Endodermal cell (in vitro differentiated cells): ENCODE data around the gene OTOG. TPM values are rescaled to one million over a fixed set of nuclear protein-coding genes. Genes with fewer than 3 reads are reported as not detected.

Experiments used
- DNase-seq: peaks from one replicate; pipeline ENCODE4 v3.0.0-alpha.2; 2017
- H3K27ac ChIP-seq: 2 replicates; pipeline ENCODE4 v1.5.1; 2013; ENCODE audit warnings: mild to moderate bottlenecking, low read depth, low read length, moderate library complexity
- H3K27me3 ChIP-seq: 2 replicates; pipeline ENCODE4 v1.6.1; 2013; ENCODE audit warnings: mild to moderate bottlenecking, low read length, moderate library complexity; ENCODE audit not compliant: insufficient read depth, control insufficient read depth, poor library complexity, severe bottlenecking
- H3K36me3 ChIP-seq: 2 replicates; pipeline ENCODE4 v1.7.0; 2013; ENCODE audit warnings: mild to moderate bottlenecking, low read length, moderate library complexity; ENCODE audit not compliant: control insufficient read depth, insufficient read depth
- H3K4me1 ChIP-seq: one replicate; pipeline ENCODE4 v1.7.0; 2013; ENCODE audit warnings: low read length; ENCODE audit not compliant: control insufficient read depth, insufficient read depth
- H3K4me3 ChIP-seq: 2 replicates; pipeline ENCODE4 v1.5.1; 2013; ENCODE audit warnings: mild to moderate bottlenecking, low read length, moderate library complexity
- H3K9ac ChIP-seq: 2 replicates; pipeline ENCODE4 v1.6.1; 2013; ENCODE audit warnings: mild to moderate bottlenecking, low read length, moderate library complexity; ENCODE audit not compliant: poor library complexity, severe bottlenecking; ENCODE audit errors: extremely low read depth
- H3K9me3 ChIP-seq: 2 replicates; pipeline ENCODE4 v1.6.1; 2013; ENCODE audit warnings: mild to moderate bottlenecking, low read length, moderate library complexity; ENCODE audit not compliant: control insufficient read depth
- H3K27ac Mint-ChIP-seq: 2 replicates; pipeline ENCODE4 v1.8.0; 2020; ENCODE audit warnings: mixed read lengths
- H3K27me3 Mint-ChIP-seq: 2 replicates; pipeline ENCODE4 v1.8.0; 2021; ENCODE audit warnings: mild to moderate bottlenecking, mixed read lengths; ENCODE audit not compliant: insufficient read depth
- H3K36me3 Mint-ChIP-seq: 2 replicates; pipeline ENCODE4 v1.8.0; 2020; ENCODE audit warnings: low read depth, mixed read lengths
- H3K4me1 Mint-ChIP-seq: 2 replicates; pipeline ENCODE4 v1.8.0; 2020; ENCODE audit warnings: mixed read lengths
- H3K4me3 Mint-ChIP-seq: 2 replicates; pipeline ENCODE4 v1.8.0; 2020; ENCODE audit warnings: mild to moderate bottlenecking, moderate library complexity, mixed read lengths
- H3K9me3 Mint-ChIP-seq: 2 replicates; pipeline ENCODE4 v1.8.0; 2020; ENCODE audit warnings: mild to moderate bottlenecking, mixed read lengths
- WGBS, 2 experiments: methylation state at CpG; one replicate each; pipeline versions ENCODE4 v1.1.5 to v1.1.7; 2013; ENCODE audit warnings: missing lambda C conversion rate in 2 of 2, mixed read lengths in 1 of 2; ENCODE audit not compliant: insufficient coverage in 1 of 2, insufficient read length in 1 of 2; 5-methylcytosine and 5-hydroxymethylcytosine counted together
- total RNA-seq, 2 donors: library from RNA; stranded (reverse); fragmentation: NEBNext Ultra II Directional in 1 of 2; extraction: Animal tissue kit (Norgen Biotek cat#: 25700) in 1 of 2; gene quantifications; 2 replicates in 1 of 2; 3 replicates in 1 of 2; pipeline ENCODE4 v1.2.1, GENCODE V29; 2021
- TF ChIP-seq, protein P1 (sequence below): fragments of 200-600 bp; sonication (generic); conservative IDR thresholded peaks from 2 replicates; pipeline ENCODE4 v1.5.0; 2021; ENCODE audit warnings: antibody characterized with exemption, mild to moderate bottlenecking

Gene OTOG
- total RNA-seq, 2 donors from 2014 or later = 0.33 to 0.55 TPM

DNA sequence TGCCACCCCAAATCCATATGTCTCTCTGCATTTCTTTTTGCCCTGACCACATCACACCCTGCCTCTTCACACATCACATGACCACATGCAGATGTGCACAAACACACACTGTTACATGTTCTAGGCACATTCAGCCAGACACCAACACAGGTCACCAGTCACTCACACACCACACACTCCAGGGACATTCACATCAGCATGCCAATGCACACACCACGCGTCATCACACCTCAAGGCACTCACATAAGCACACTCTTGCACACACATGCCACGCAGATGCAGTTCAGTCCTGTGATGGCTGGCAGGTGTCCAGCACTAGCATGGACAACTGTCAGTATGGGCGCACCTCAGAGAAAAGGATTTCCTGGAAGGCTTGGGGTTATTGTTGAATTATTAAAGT, 95.3 kb downstream of the OTOG start:
- Histone ChIP-seq H3K27ac (no peak overlapping the region), H3K9ac (no peak overlapping the region)

DNA sequence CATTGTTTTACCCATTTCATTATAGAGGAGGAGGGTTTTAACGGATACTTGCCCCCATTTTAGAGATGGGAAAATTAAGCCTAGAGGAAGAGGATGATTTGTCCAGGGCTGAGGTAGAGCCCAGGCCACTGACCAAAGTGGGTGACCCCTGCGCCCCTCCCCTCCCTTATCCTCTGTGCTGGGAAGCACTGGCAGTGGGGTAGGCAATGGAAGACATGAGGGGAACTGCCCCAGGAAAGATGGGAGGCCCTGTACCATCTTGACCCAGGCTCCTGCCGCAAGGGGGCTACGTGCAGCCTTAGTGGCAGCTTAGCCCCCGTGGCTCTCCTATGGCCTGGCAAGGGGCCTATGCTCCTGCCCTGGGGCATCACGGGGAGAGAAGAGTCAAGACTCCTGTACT, 95.9 kb downstream of the OTOG start:
- no peak overlapping the region for H3K4me3 ChIP-seq
- no peaks in the 10 kb centered on the region for H3K9me3 ChIP-seq
- H3K9ac ChIP-seq = no peak overlapping the region
- H3K36me3 ChIP-seq = no peaks in the 10 kb centered on the region
- no peak overlapping the region for H3K4me3 Mint-ChIP-seq
- H3K27me3 Mint-ChIP-seq = peaks cover 8% of the 10 kb centered on the region
- H3K27ac ChIP-seq = no peak overlapping the region
- DNase-seq = no peak
- H3K27ac Mint-ChIP-seq = no peak overlapping the region
- no peaks in the 10 kb centered on the region for H3K27me3 ChIP-seq
- TF ChIP-seq, protein P1, sequence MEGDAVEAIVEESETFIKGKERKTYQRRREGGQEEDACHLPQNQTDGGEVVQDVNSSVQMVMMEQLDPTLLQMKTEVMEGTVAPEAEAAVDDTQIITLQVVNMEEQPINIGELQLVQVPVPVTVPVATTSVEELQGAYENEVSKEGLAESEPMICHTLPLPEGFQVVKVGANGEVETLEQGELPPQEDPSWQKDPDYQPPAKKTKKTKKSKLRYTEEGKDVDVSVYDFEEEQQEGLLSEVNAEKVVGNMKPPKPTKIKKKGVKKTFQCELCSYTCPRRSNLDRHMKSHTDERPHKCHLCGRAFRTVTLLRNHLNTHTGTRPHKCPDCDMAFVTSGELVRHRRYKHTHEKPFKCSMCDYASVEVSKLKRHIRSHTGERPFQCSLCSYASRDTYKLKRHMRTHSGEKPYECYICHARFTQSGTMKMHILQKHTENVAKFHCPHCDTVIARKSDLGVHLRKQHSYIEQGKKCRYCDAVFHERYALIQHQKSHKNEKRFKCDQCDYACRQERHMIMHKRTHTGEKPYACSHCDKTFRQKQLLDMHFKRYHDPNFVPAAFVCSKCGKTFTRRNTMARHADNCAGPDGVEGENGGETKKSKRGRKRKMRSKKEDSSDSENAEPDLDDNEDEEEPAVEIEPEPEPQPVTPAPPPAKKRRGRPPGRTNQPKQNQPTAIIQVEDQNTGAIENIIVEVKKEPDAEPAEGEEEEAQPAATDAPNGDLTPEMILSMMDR = no peak
- no peaks in the 10 kb centered on the region for H3K4me1 Mint-ChIP-seq
- H3K36me3 Mint-ChIP-seq = no peaks in the 10 kb centered on the region
- no peaks in the 10 kb centered on the region for H3K4me1 ChIP-seq
- 88% methylated on average over 6 of the region's 6 CpGs; no CpG with 5 or more reads in 1 of the 2 experiments for WGBS, 2 experiments
- no peaks in the 10 kb centered on the region for H3K9me3 Mint-ChIP-seq

More for the DNA sequence above, 95.3 kb downstream of the OTOG start:
- Mint-ChIP-seq H3K27ac (no peak overlapping the region), H3K9me3 (no peaks in the 10 kb centered on the region), H3K4me3 (no peak overlapping the region), H3K27me3 (peaks cover 4% of the 10 kb centered on the region), H3K4me1 (no peaks in the 10 kb centered on the region), H3K36me3 (no peaks in the 10 kb centered on the region)
- DNase-seq = no peak
- TF ChIP-seq, protein P1 = no peak
- H3K4me3 ChIP-seq = no peak overlapping the region
- no peaks in the 10 kb centered on the region for H3K4me1 ChIP-seq
- no peaks in the 10 kb centered on the region for H3K27me3 ChIP-seq
- 93 to 98% methylated on average over 4 of the region's 4 CpGs for WGBS, 2 experiments
- H3K9me3 ChIP-seq = no peaks in the 10 kb centered on the region
- H3K36me3 ChIP-seq = no peaks in the 10 kb centered on the region

DNA sequence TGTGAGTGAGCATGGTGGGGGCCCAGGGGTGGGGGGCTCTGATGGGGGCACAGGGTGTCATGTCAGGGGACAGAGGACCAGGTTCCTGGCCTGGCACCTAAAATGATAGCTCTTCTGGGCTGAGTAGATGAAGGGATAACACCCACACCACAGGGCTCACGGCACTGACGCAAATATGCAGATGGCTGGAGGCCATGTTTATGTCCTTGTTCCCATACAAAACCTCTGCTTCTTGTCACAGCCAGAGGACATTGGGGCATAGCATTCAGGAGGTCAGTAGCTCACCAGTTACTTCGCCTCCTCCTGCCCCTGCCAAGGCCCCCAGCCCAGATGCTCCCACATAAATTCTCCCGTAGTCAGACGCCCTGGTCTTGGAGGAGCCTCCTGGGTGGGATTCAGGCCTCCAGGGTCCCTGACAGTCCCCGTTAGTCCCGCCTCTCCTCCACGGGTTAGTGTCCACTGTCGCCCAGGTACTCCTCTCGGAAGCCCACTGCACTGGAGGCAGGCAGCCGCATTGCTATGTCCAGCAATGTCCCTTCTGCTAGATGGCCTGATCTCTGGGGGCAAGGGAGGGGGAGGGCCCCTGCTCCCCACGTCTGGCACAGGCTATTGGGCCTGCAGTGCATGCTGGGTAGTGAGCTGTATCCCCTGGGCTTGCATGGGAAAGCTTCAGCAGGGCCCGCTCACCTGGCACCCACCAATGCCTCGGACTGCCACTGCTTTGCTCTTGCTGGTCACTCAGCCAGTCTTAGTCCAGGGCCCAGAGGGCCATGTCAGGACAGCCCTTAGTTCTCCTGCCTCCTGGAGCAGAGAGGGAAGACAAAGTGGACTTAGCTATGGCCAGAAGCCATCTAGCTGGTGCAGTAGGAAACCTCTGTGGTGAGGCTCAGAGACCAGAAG, 96.7 kb downstream of the OTOG start:
- peaks cover 8% of the 10 kb centered on the region for H3K27me3 Mint-ChIP-seq
- no peak overlapping the region for H3K9ac ChIP-seq
- no peaks in the 10 kb centered on the region for H3K36me3 ChIP-seq
- H3K4me1 ChIP-seq = no peaks in the 10 kb centered on the region
- no peaks in the 10 kb centered on the region for H3K27me3 ChIP-seq
- peak; percentile 39 for DNase-seq
- no peak overlapping the region for H3K27ac ChIP-seq
- H3K27ac Mint-ChIP-seq = no peak overlapping the region
- no peaks in the 10 kb centered on the region for H3K9me3 ChIP-seq
- WGBS, 2 experiments = 85 to 95% methylated on average over 11 to 14 of the region's 14 CpGs
- no peak overlapping the region for H3K4me3 ChIP-seq
- no peaks in the 10 kb centered on the region for H3K9me3 Mint-ChIP-seq
- H3K4me3 Mint-ChIP-seq = no peak overlapping the region
- TF ChIP-seq, protein P1 = no peak
- H3K36me3 Mint-ChIP-seq = no peaks in the 10 kb centered on the region
- no peaks in the 10 kb centered on the region for H3K4me1 Mint-ChIP-seq
